Measurements from ENCODE around the gene SLC43A1.

GRCh38 chr11:57511741-57512430 lies 3.6 kb downstream of the SLC43A1 start:
- TF ChIP-seq POLR2A (IDR thresholded peaks at IDR 0.05; ENCODE audit: low read depth, low read length) = no peak
- TF ChIP-seq POLR2AphosphoS5 (IDR thresholded peaks at IDR 0.05; ENCODE audit: low read depth, low read length) = no peak
